ENCODE measurements around the gene PRRG2. TPM values are rescaled to one million over a fixed set of nuclear protein-coding genes. Genes with fewer than 3 reads are reported as not detected.
A peak's percentile ranks its signal among the peaks of the same experiment; 100 is the strongest.
"Not testable (repeated sequence)": the region's sequence is repeated elsewhere in the genome, so short reads cannot be mapped to it uniquely, and the experiment has no call there.

PRRG2 gene
- total and polyA plus RNA-seq, 4 donors, result 0.78 to 1.5 (median 0.81) TPM

DNA sequence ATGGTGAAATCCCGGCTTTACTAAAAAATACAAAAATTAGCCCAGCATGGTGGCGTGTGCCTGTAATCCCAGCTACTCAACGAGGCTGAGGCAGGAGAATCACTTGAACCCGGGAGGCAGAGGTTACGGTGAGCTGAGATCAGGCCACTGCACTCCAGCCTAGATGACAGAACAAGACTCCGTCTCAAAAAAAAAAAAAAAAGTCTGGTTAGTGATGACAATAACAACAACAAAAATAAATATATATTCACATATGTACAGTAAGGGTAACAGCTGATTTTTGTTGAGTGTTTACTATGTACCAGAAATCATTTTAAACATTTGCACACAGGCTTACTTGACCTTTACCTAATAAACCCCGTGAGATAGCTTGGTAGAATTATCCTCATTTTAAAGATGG lies 35.8 kb downstream of the PRRG2 start:
- H3K9me3 ChIP-seq (ENCODE audit: control insufficient read depth, insufficient read depth, low read length), result no peaks in the 10 kb centered on the region
- no peak for DNase-seq (ENCODE audit: low read depth in 4 of 6, low spot score in 6 of 6)
- 95% methylated on average over 3 of the region's 7 CpGs for WGBS (ENCODE audit: insufficient coverage)
- H3K4me3 ChIP-seq (ENCODE audit: low read depth, low read length), result no peak overlapping the region
- H3K27ac ChIP-seq (ENCODE audit: low read depth, low read length), result no peak overlapping the region
- peaks cover 97% of the 10 kb centered on the region for H3K36me3 ChIP-seq (ENCODE audit: control insufficient read depth, insufficient read depth, low read length)
- H3K4me1 ChIP-seq (ENCODE audit: control insufficient read depth, insufficient read depth, low read length), result no peaks in the 10 kb centered on the region
- H3K27me3 ChIP-seq (ENCODE audit: control insufficient read depth, insufficient read depth, low read length), result no peaks in the 10 kb centered on the region

GRCh38 chr19:49617860-49618259 lies 36.7 kb downstream of the PRRG2 start:
- H3K9me3 ChIP-seq (ENCODE audit: control insufficient read depth, insufficient read depth, low read length); H3K4me1 ChIP-seq (ENCODE audit: control insufficient read depth, insufficient read depth, low read length); H3K27me3 ChIP-seq (ENCODE audit: control insufficient read depth, insufficient read depth, low read length); H3K27ac ChIP-seq (ENCODE audit: low read depth, low read length); DNase-seq (ENCODE audit: low read depth in 4 of 6, low spot score in 6 of 6); H3K4me3 ChIP-seq (ENCODE audit: low read depth, low read length): not testable (repeated sequence)
- peaks cover 93% of the 10 kb centered on the region for H3K36me3 ChIP-seq (ENCODE audit: control insufficient read depth, insufficient read depth, low read length)
- over 99% methylated on average over 13 of the region's 13 CpGs for WGBS (ENCODE audit: insufficient coverage)

- no peak overlapping the region for H3K4me3 ChIP-seq (ENCODE audit: low read depth, low read length)
- H3K27ac ChIP-seq (ENCODE audit: low read depth, low read length), result no peak overlapping the region
- no peaks in the 10 kb centered on the region for H3K9me3 ChIP-seq (ENCODE audit: control insufficient read depth, insufficient read depth, low read length)
- no peaks in the 10 kb centered on the region for H3K27me3 ChIP-seq (ENCODE audit: control insufficient read depth, insufficient read depth, low read length)
- H3K4me1 ChIP-seq (ENCODE audit: control insufficient read depth, insufficient read depth, low read length), result peaks cover 4% of the 10 kb centered on the region
- 89% methylated on average over 15 of the region's 27 CpGs for WGBS (ENCODE audit: insufficient coverage)
- no peak for DNase-seq (ENCODE audit: low read depth in 4 of 6, low spot score in 6 of 6)
- H3K36me3 ChIP-seq (ENCODE audit: control insufficient read depth, insufficient read depth, low read length), result peaks cover 66% of the 10 kb centered on the region
Observed at GRCh38 chr19:49624967-49625910, 44.1 kb downstream of the PRRG2 start.

GRCh38 chr19:49626226-49626625 lies 45.1 kb downstream of the PRRG2 start:
- H3K9me3 ChIP-seq (ENCODE audit: control insufficient read depth, insufficient read depth, low read length), result no peaks in the 10 kb centered on the region
- H3K4me1 ChIP-seq (ENCODE audit: control insufficient read depth, insufficient read depth, low read length), result peaks cover 13% of the 10 kb centered on the region
- DNase-seq (ENCODE audit: low read depth in 4 of 6, low spot score in 6 of 6), result no peak
- no peaks in the 10 kb centered on the region for H3K27me3 ChIP-seq (ENCODE audit: control insufficient read depth, insufficient read depth, low read length)
- 70% methylated on average over 4 of the region's 11 CpGs for WGBS (ENCODE audit: insufficient coverage)
- H3K36me3 ChIP-seq (ENCODE audit: control insufficient read depth, insufficient read depth, low read length), result peaks cover 57% of the 10 kb centered on the region
- no peak overlapping the region for H3K4me3 ChIP-seq (ENCODE audit: low read depth, low read length)
- H3K27ac ChIP-seq (ENCODE audit: low read depth, low read length), result no peak overlapping the region

GRCh38 chr19:49629659-49630058 lies 48.5 kb downstream of the PRRG2 start:
- Histone ChIP-seq H3K36me3 (ENCODE audit: control insufficient read depth, insufficient read depth, low read length) (peaks cover 32% of the 10 kb centered on the region), H3K27ac (ENCODE audit: low read depth, low read length) (no peak overlapping the region), H3K4me3 (ENCODE audit: low read depth, low read length) (no peak overlapping the region), H3K27me3 (ENCODE audit: control insufficient read depth, insufficient read depth, low read length) (no peaks in the 10 kb centered on the region), H3K9me3 (ENCODE audit: control insufficient read depth, insufficient read depth, low read length) (no peaks in the 10 kb centered on the region), H3K4me1 (ENCODE audit: control insufficient read depth, insufficient read depth, low read length) (peaks cover 17% of the 10 kb centered on the region)
- DNase-seq (ENCODE audit: low read depth in 4 of 6, low spot score in 6 of 6), result no peak
- no CpG with 5 or more reads among the region's 9 CpGs for WGBS (ENCODE audit: insufficient coverage)

DNA sequence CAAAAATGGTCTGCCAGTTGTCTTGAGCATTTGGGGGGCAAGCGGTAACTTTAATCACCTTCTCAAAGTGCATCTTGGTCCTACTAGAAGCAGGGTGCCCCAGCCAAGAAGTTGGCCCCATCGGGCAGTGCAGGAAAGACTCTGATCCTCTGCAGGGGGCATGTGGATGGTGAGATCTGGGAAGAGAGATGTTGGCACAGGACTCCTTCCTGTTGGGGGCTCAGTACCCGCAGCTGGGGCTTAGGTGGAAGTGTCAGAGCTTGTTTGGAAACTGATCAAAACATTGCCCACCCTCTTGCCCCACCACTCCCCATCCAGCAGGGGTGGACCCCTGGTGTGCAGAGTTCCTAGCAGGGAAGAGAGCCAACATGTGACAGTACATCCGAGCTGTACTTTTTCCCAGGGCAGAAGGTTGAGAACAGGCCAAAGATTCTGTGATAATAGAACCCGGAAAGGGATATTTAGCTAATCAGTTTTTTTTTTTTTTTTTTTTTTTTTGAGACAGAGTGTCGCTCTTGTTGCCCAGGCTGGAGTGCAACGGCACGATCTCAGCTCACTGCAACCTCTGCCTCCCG lies 50.0 kb downstream of the PRRG2 start:
- Histone ChIP-seq H3K4me3 (ENCODE audit: low read depth, low read length) (no peak overlapping the region), H3K27me3 (ENCODE audit: control insufficient read depth, insufficient read depth, low read length) (no peaks in the 10 kb centered on the region), H3K9me3 (ENCODE audit: control insufficient read depth, insufficient read depth, low read length) (no peaks in the 10 kb centered on the region), H3K36me3 (ENCODE audit: control insufficient read depth, insufficient read depth, low read length) (peaks cover 17% of the 10 kb centered on the region), H3K27ac (ENCODE audit: low read depth, low read length) (no peak overlapping the region), H3K4me1 (ENCODE audit: control insufficient read depth, insufficient read depth, low read length) (peaks cover 25% of the 10 kb centered on the region)
- peak in 1 of 6 donors; percentile 51 for DNase-seq (ENCODE audit: low read depth in 4 of 6, low spot score in 6 of 6)
- WGBS (ENCODE audit: insufficient coverage), result 28% methylated on average over 3 of the region's 9 CpGs

GRCh38 chr19:49631610-49632192 lies 50.6 kb downstream of the PRRG2 start:
- no peak for DNase-seq (ENCODE audit: low read depth in 4 of 6, low spot score in 6 of 6)
- Histone ChIP-seq H3K27me3 (ENCODE audit: control insufficient read depth, insufficient read depth, low read length) (no peaks in the 10 kb centered on the region), H3K36me3 (ENCODE audit: control insufficient read depth, insufficient read depth, low read length) (peaks cover 12% of the 10 kb centered on the region), H3K27ac (ENCODE audit: low read depth, low read length) (no peak overlapping the region), H3K4me1 (ENCODE audit: control insufficient read depth, insufficient read depth, low read length) (peaks cover 31% of the 10 kb centered on the region), H3K9me3 (ENCODE audit: control insufficient read depth, insufficient read depth, low read length) (no peaks in the 10 kb centered on the region), H3K4me3 (ENCODE audit: low read depth, low read length) (no peak overlapping the region)
- 84% methylated on average over 14 of the region's 19 CpGs for WGBS (ENCODE audit: insufficient coverage)

- 100% methylated on average over 1 of the region's 5 CpGs for WGBS (ENCODE audit: insufficient coverage)
- Histone ChIP-seq H3K9me3 (ENCODE audit: control insufficient read depth, insufficient read depth, low read length) (no peaks in the 10 kb centered on the region), H3K27me3 (ENCODE audit: control insufficient read depth, insufficient read depth, low read length) (no peaks in the 10 kb centered on the region), H3K36me3 (ENCODE audit: control insufficient read depth, insufficient read depth, low read length) (peaks cover 8% of the 10 kb centered on the region), H3K4me1 (ENCODE audit: control insufficient read depth, insufficient read depth, low read length) (peaks cover 35% of the 10 kb centered on the region), H3K4me3 (ENCODE audit: low read depth, low read length) (no peak overlapping the region), H3K27ac (ENCODE audit: low read depth, low read length) (no peak overlapping the region)
- no peak for DNase-seq (ENCODE audit: low read depth in 4 of 6, low spot score in 6 of 6)
Observed at GRCh38 chr19:49632576-49632975, 51.5 kb downstream of the PRRG2 start.

DNA sequence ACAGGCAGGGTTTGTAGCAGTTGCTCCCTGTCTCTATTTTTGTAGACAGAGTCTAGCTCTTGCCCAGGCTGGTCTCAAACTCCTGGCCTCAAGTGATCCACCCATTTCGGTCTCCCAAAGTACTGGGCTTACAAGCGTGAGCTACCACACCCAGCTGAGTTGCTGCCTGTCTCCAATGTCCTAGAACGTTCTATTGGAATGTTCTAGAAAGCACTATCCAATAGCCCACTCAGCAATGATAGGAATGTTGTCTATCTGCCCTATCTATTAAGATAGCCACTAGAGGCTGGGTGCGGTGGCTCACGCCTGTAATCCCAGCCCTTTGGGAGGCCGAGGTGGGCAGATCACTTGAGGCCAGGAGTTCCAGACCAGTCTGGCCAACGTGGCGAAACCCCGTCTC lies 52.2 kb downstream of the PRRG2 start:
- H3K27me3 ChIP-seq (ENCODE audit: control insufficient read depth, insufficient read depth, low read length); H3K9me3 ChIP-seq (ENCODE audit: control insufficient read depth, insufficient read depth, low read length); H3K36me3 ChIP-seq (ENCODE audit: control insufficient read depth, insufficient read depth, low read length); DNase-seq (ENCODE audit: low read depth in 4 of 6, low spot score in 6 of 6); H3K27ac ChIP-seq (ENCODE audit: low read depth, low read length); H3K4me3 ChIP-seq (ENCODE audit: low read depth, low read length): not testable (repeated sequence)
- H3K4me1 ChIP-seq (ENCODE audit: control insufficient read depth, insufficient read depth, low read length), result peaks cover 39% of the 10 kb centered on the region
- 92% methylated on average over 7 of the region's 9 CpGs for WGBS (ENCODE audit: insufficient coverage)
